SK-N-SH (cell line): ENCODE measurements around the gene MPO. TPM values are rescaled to one million over a fixed set of nuclear protein-coding genes. Genes with fewer than 3 reads are reported as not detected.

Source experiments
- CTCF ChIA-PET: fragments of 300-600, 350-600 bp; formaldehyde crosslinking; extraction: SDS; loops from one replicate; lab custom pipeline; 2021; lab: Yijun Ruan, JAX
- POLR2A ChIA-PET: fragments of 350-600 bp; sonication (Branson Sonifier 250); formaldehyde crosslinking; extraction: SDS; loops from one replicate; lab custom pipeline; 2020; ENCODE audit warnings: antibody characterized with exemption, inconsistent platforms; lab: Yijun Ruan, JAX
- DNase-seq: peaks from one replicate; pipeline ENCODE4 v3.0.0; 2012
- H2AFZ ChIP-seq: fragments of 200-600 bp; sonication (generic); 2 replicates; pipeline ENCODE4 v1.8.1; 2016; ENCODE audit warnings: antibody characterized with exemption, mild to moderate bottlenecking, low read depth
- H3F3A ChIP-seq: fragments of 200-600 bp; sonication (generic); replicated peaks from 2 replicates; pipeline ENCODE3; 2016; ENCODE audit warnings: antibody characterized with exemption, mild to moderate bottlenecking; ENCODE audit not compliant: insufficient read depth
- H3K27ac ChIP-seq, 2 experiments: fragments of 200-500 bp in 1 of 2; fragments of 200-600 bp in 1 of 2; sonication (Bioruptor generic) in 1 of 2; sonication (generic), shearing (Covaris generic) in 1 of 2; 2 replicates each; pipeline versions ENCODE4 v1.5.1 to v1.6.1; 2014 to 2016; ENCODE audit warnings: low read depth in 2 of 2, inconsistent platforms in 1 of 2, low read length in 1 of 2, mild to moderate bottlenecking in 1 of 2, mixed read lengths in 1 of 2
- H3K27me3 ChIP-seq: fragments of 200-600 bp; sonication (generic), shearing (Covaris generic); 2 replicates; pipeline ENCODE4 v1.6.1; 2016; ENCODE audit warnings: mixed run types; ENCODE audit not compliant: insufficient read depth
- H3K36me3 ChIP-seq, 2 experiments: fragments of 200-500 bp in 1 of 2; fragments of 200-600 bp in 1 of 2; sonication (Bioruptor generic) in 1 of 2; sonication (generic) in 1 of 2; replicated peaks in 1 of 2; 2 replicates each; pipeline versions ENCODE3 to v1.5.1; 2014 to 2016; ENCODE audit warnings: low read length in 1 of 2, mild to moderate bottlenecking in 1 of 2; ENCODE audit not compliant: insufficient read depth in 2 of 2, control insufficient read depth in 1 of 2
- H3K4me1 ChIP-seq, 2 experiments: fragments of 200-500 bp in 1 of 2; fragments of 200-600 bp in 1 of 2; sonication (Bioruptor generic) in 1 of 2; sonication (generic), shearing (Covaris generic) in 1 of 2; 2 replicates each; pipeline versions ENCODE4 v1.5.1 to v1.6.1; 2014 to 2016; ENCODE audit warnings: low read depth in 1 of 2, low read length in 1 of 2, mixed run types in 1 of 2; ENCODE audit not compliant: insufficient read depth in 2 of 2, control insufficient read depth in 1 of 2
- H3K4me2 ChIP-seq: fragments of 200-600 bp; sonication (generic), shearing (Covaris generic); 2 replicates; pipeline ENCODE4 v1.6.1; 2017; ENCODE audit warnings: mixed run types
- H3K4me3 ChIP-seq, 2 experiments: fragments of 200-500 bp in 1 of 2; fragments of 200-600 bp in 1 of 2; sonication (Bioruptor generic) in 1 of 2; sonication (generic), shearing (Covaris generic) in 1 of 2; 2 replicates each; pipeline versions ENCODE4 v1.5.1 to v1.8.1; 2014 to 2016; ENCODE audit warnings: low read depth in 2 of 2, inconsistent platforms in 1 of 2, low read length in 1 of 2, mild to moderate bottlenecking in 1 of 2, mixed read lengths in 1 of 2, moderate library complexity in 1 of 2
- H3K79me2 ChIP-seq: fragments of 200-600 bp; sonication (generic); 2 replicates; pipeline ENCODE4 v1.8.1; 2017; ENCODE audit warnings: mild to moderate bottlenecking; ENCODE audit not compliant: insufficient read depth
- H3K9ac ChIP-seq: fragments of 200-600 bp; sonication (generic); 2 replicates; pipeline ENCODE4 v1.6.1; 2017; ENCODE audit warnings: mixed run types
- H3K9me2 ChIP-seq: fragments of 200-600 bp; sonication (generic); 2 replicates; pipeline ENCODE4 v1.6.1; 2017; ENCODE audit warnings: mixed run types
- H3K9me3 ChIP-seq: fragments of 200-600 bp; sonication (generic); 2 replicates; pipeline ENCODE4 v1.6.1; 2017; ENCODE audit warnings: mixed run types, mild to moderate bottlenecking, moderate library complexity
- H4K20me1 ChIP-seq: fragments of 200-600 bp; sonication (generic); 2 replicates; pipeline ENCODE4 v1.6.1; 2017; ENCODE audit warnings: mild to moderate bottlenecking, mixed run types; ENCODE audit not compliant: insufficient read depth
- FOXJ3 ChIP-seq: sonication (generic); formaldehyde crosslinking; IDR thresholded peaks from 2 replicates; pipeline ENCODE4 v1.5.1; 2020; ENCODE audit warnings: mild to moderate bottlenecking, missing genetic modification reagents
- FOXM1 ChIP-seq: IDR thresholded peaks from 2 replicates; pipeline ENCODE4 v1.4.0; 2012; ENCODE audit warnings: low read depth, mild to moderate bottlenecking
- GABPA ChIP-seq: IDR thresholded peaks from 2 replicates; pipeline ENCODE4 v1.4.0; 2012; ENCODE audit warnings: low read depth, mild to moderate bottlenecking
- NFIC ChIP-seq: IDR thresholded peaks from 2 replicates; pipeline ENCODE4 v1.4.0; 2012; ENCODE audit warnings: borderline replicate concordance
- RAD21 ChIP-seq: IDR thresholded peaks from 2 replicates; pipeline ENCODE4 v1.6.1; 2012; ENCODE audit warnings: mild to moderate bottlenecking, low read length
- RFX5 ChIP-seq: IDR thresholded peaks from 2 replicates; pipeline ENCODE4 v1.6.1; 2012; ENCODE audit warnings: mild to moderate bottlenecking, improper control_type of control experiment, low read length
- YY1 ChIP-seq: IDR thresholded peaks from 2 replicates; pipeline ENCODE4 v1.4.0; 2012; ENCODE audit warnings: low read depth, mild to moderate bottlenecking
- WGBS: methylation state at CpG from one replicate; pipeline ENCODE4 v1.1.6; 2017; ENCODE audit warnings: low lambda C conversion rate; 5-methylcytosine and 5-hydroxymethylcytosine counted together
- polyA plus RNA-seq, 3 experiments: library from polyadenylated mRNA; depleted of rRNA; stranded (reverse); fragments of >200 nt; gene quantifications; 2 replicates each; pipeline ENCODE4 v1.2.3, GENCODE V29; 2012
- TF ChIP-seq, protein P1 (sequence below): IDR thresholded peaks from 2 replicates; pipeline ENCODE4; 2012
- TF ChIP-seq, protein P2 (sequence below): fragments of 150-350 bp; IDR thresholded peaks from 2 replicates; pipeline ENCODE4 v1.6.1; 2017; ENCODE audit warnings: antibody characterized with exemption, low read length, low read depth, borderline replicate concordance

The MPO gene
- polyA plus RNA-seq, 1 of the 3 experiments (the other 2 are of a cell fraction), result not detected

DNA sequence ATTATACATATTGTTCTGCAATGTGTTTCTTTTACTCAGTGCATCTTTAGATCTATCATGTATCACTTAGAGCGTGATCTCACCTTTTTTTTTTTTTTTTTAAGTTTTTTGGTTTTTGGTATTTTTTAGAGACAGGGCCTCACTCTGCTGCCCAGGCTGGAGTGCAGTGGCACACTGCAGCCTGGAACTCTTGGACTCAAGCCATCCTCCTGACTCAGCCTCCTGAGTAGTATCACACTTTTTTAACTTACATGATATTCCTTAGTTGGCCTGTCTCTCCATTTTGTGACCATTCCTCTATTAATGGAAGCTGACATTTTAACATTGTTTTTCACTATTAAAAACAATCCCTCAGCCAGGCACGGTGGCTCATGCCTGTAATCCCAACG lies 4.7 kb upstream of the MPO start:
- no peak overlapping the region for H3K4me3 ChIP-seq
- H3K4me2 ChIP-seq, result no peak overlapping the region
- ChIA-PET CTCF (interaction anchor here (2.3 kb wide), 1 partner anchor 36 kb away, joined by 9 read pairs; no protein-coding TSS in a partner anchor), POLR2A (no interaction called here)
- no peak for DNase-seq
- H3K79me2 ChIP-seq, result no peaks in the 10 kb centered on the region
- no peak overlapping the region for H3K27ac ChIP-seq
- no peaks in the 10 kb centered on the region for H3K9me2 ChIP-seq
- no peaks in the 10 kb centered on the region for H4K20me1 ChIP-seq
- TF ChIP-seq NFIC, result no peak
- TF ChIP-seq FOXM1, result no peak
- no peak for TF ChIP-seq FOXJ3 (CRISPR knock-in tag)
- TF ChIP-seq, protein P1, sequence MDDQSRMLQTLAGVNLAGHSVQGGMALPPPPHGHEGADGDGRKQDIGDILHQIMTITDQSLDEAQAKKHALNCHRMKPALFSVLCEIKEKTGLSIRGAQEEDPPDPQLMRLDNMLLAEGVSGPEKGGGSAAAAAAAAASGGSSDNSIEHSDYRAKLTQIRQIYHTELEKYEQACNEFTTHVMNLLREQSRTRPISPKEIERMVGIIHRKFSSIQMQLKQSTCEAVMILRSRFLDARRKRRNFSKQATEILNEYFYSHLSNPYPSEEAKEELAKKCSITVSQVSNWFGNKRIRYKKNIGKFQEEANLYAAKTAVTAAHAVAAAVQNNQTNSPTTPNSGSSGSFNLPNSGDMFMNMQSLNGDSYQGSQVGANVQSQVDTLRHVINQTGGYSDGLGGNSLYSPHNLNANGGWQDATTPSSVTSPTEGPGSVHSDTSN, result no peak
- TF ChIP-seq, protein P2, sequence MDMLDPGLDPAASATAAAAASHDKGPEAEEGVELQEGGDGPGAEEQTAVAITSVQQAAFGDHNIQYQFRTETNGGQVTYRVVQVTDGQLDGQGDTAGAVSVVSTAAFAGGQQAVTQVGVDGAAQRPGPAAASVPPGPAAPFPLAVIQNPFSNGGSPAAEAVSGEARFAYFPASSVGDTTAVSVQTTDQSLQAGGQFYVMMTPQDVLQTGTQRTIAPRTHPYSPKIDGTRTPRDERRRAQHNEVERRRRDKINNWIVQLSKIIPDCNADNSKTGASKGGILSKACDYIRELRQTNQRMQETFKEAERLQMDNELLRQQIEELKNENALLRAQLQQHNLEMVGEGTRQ, result no peak
- no peak for TF ChIP-seq YY1
- H2AFZ ChIP-seq, result no peak overlapping the region
- WGBS, result 63% methylated on average over 3 of the region's 3 CpGs
- no peaks in the 10 kb centered on the region for H3K9me3 ChIP-seq
- no peak overlapping the region for H3K9ac ChIP-seq
- H3K36me3 ChIP-seq, result no peaks in the 10 kb centered on the region
- peaks cover 51% of the 10 kb centered on the region; the same call in 1 of the 2 replicates for H3K27me3 ChIP-seq
- H3F3A ChIP-seq, result no peaks in the 10 kb centered on the region
- no peaks in the 10 kb centered on the region for H3K4me1 ChIP-seq

DNA sequence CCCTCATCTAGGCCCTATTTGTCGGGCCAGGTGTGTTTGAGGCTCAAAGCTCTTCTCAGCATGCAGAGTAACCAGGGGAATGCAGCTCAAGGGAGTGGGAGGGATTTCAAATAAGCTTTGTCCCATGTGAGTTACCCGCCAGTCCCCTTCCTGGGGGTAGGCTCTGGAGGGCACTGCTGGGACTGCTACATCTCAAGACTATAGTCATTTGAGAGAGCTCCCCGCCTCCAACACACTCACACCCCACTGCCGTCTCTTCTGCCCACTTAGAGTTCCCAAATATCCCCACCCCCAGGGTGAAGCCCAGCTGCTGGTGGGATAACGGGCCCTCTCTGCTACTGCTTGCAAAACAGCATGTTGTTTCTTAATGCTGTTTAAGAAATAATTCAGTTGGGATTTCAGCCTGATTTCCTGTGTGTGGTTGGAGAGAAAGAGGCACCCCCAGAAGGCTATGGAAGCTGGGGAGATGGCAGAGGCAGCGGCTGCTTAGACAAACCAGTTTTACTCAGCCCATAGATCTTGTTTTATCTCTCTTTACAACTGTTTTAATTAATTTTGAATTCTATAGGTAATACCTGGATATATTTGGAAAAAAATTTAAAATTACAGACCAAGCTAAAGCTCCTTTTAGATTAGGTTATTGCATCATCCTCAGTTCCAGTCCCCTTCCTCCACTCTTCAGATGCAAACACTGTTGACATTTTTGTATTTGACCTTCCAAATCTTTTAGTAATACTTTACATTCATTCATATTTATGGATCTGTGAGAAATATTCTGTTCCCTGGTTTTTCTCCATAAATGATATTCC lies 4.1 kb upstream of the MPO start:
- no peak for DNase-seq
- no peak overlapping the region for H2AFZ ChIP-seq
- no peaks in the 10 kb centered on the region for H3K36me3 ChIP-seq
- no peaks in the 10 kb centered on the region for H4K20me1 ChIP-seq
- H3K27ac ChIP-seq, result no peak overlapping the region
- H3K9ac ChIP-seq, result no peak overlapping the region
- POLR2A ChIA-PET, result no interaction called here
- H3K4me2 ChIP-seq, result no peak overlapping the region
- H3K9me3 ChIP-seq, result no peaks in the 10 kb centered on the region
- no peaks in the 10 kb centered on the region for H3F3A ChIP-seq
- no peaks in the 10 kb centered on the region for H3K9me2 ChIP-seq
- H3K4me3 ChIP-seq, result no peak overlapping the region
- CTCF ChIA-PET, result interaction anchor here (0.8 to 2.3 kb wide), 2 partner anchors 35 to 65 kb away, joined by 3 to 9 read pairs; no protein-coding TSS in a partner anchor
- H3K79me2 ChIP-seq, result no peaks in the 10 kb centered on the region
- peaks cover 50% of the 10 kb centered on the region; the same call in 1 of the 2 replicates for H3K27me3 ChIP-seq
- WGBS, result 55% methylated on average over 6 of the region's 6 CpGs
- no peaks in the 10 kb centered on the region for H3K4me1 ChIP-seq
- TF ChIP-seq RFX5 (no peak), RAD21 (no peak), GABPA (no peak)
- TF ChIP-seq, all 33 proteins: peak for 0
